Neural cell (in vitro differentiated cells): ENCODE results near the gene ESPL1. TPM values are rescaled to one million over a fixed set of nuclear protein-coding genes. Genes with fewer than 3 reads are reported as not detected.

Experiments
- H2AFZ ChIP-seq: fragments of 200-600, 300-800 bp; sonication (generic), shearing (Covaris generic); 2 replicates; pipeline ENCODE4 v1.6.0; 2014; ENCODE audit warnings: low read depth, mild to moderate bottlenecking, antibody characterized with exemption, low read length, moderate library complexity
- H3F3A ChIP-seq: fragments of 200-600 bp; shearing (Covaris generic); 2 replicates; pipeline ENCODE4 v1.6.1; 2016; ENCODE audit warnings: mild to moderate bottlenecking, moderate library complexity, mixed read lengths, antibody characterized with exemption, low read length; ENCODE audit not compliant: insufficient read depth, poor library complexity, severe bottlenecking
- H3K27ac ChIP-seq: fragments of 200-600, 300-800 bp; sonication (generic), shearing (Covaris generic); 2 replicates; pipeline ENCODE4 v1.5.1; 2014; ENCODE audit warnings: mild to moderate bottlenecking, low read length, moderate library complexity
- H3K27me3 ChIP-seq: fragments of 300-800, 200-600 bp; sonication (generic), shearing (Covaris generic); 2 replicates; pipeline ENCODE4 v1.6.0; 2014; ENCODE audit warnings: mild to moderate bottlenecking, low read depth, low read length, moderate library complexity; ENCODE audit not compliant: insufficient read depth
- H3K36me3 ChIP-seq: fragments of 300-800, 200-600 bp; sonication (generic), shearing (Covaris generic); 2 replicates; pipeline ENCODE4 v1.5.1; 2014; ENCODE audit warnings: mild to moderate bottlenecking, antibody characterized with exemption, low read length, moderate library complexity; ENCODE audit not compliant: insufficient read depth
- H3K4me2 ChIP-seq: fragments of 300-800, 200-600 bp; sonication (generic), shearing (Covaris generic); 2 replicates; pipeline ENCODE4 v1.6.0; 2014; ENCODE audit warnings: mild to moderate bottlenecking, low read length
- H3K4me3 ChIP-seq: fragments of 300-800, 200-600 bp; sonication (generic), shearing (Covaris generic); 2 replicates; pipeline ENCODE4 v1.5.1; 2014; ENCODE audit warnings: mild to moderate bottlenecking, low read length, moderate library complexity
- H3K79me2 ChIP-seq: fragments of 200-600 bp; shearing (Covaris generic); replicated peaks from 2 replicates; pipeline ENCODE4 v1.6.0; 2014; ENCODE audit warnings: mild to moderate bottlenecking, low read length, moderate library complexity; ENCODE audit not compliant: insufficient read depth
- H3K9ac ChIP-seq: fragments of 300-800, 200-600 bp; sonication (generic), shearing (Covaris generic); 2 replicates; pipeline ENCODE4 v1.6.1; 2016; ENCODE audit warnings: mild to moderate bottlenecking, low read length, mixed read lengths
- H3K9me2 ChIP-seq: fragments of 200-600 bp; shearing (Covaris generic); 2 replicates; pipeline ENCODE4 v1.6.1; 2016; ENCODE audit warnings: mild to moderate bottlenecking, low read length, mixed read lengths; ENCODE audit not compliant: insufficient read depth
- H3K9me3 ChIP-seq: fragments of 200-600, 300-800 bp; sonication (generic), shearing (Covaris generic); 2 replicates; pipeline ENCODE4 v1.6.1; 2016; ENCODE audit warnings: mild to moderate bottlenecking, mixed run types, low read length, moderate library complexity, mixed read lengths
- H4K20me1 ChIP-seq: fragments of 200-600 bp; shearing (Covaris generic); 2 replicates; pipeline ENCODE4 v1.6.1; 2016; ENCODE audit warnings: mild to moderate bottlenecking, mixed run types; ENCODE audit not compliant: insufficient read depth
- EP300 ChIP-seq: fragments of 450-650 bp; conservative IDR thresholded peaks from 2 replicates; pipeline ENCODE4 v1.6.1; 2014; ENCODE audit warnings: antibody characterized with exemption, mild to moderate bottlenecking, moderate library complexity; ENCODE audit not compliant: poor library complexity, severe bottlenecking
- EZH2 ChIP-seq: fragments of 200-600, 300-800 bp; shearing (Covaris generic), sonication (generic); IDR thresholded peaks from 2 replicates; pipeline ENCODE4 v1.6.1; 2014; ENCODE audit warnings: antibody characterized with exemption, low read length, borderline replicate concordance, mild to moderate bottlenecking; ENCODE audit not compliant: insufficient read depth, poor library complexity, severe bottlenecking
- MXI1 ChIP-seq: fragments of 450-650 bp; conservative IDR thresholded peaks from 2 replicates; pipeline ENCODE4 v1.6.1; 2014; ENCODE audit warnings: antibody characterized with exemption, mild to moderate bottlenecking; ENCODE audit not compliant: poor library complexity, severe bottlenecking
- POLR2AphosphoS5 ChIP-seq: IDR thresholded peaks from 2 replicates; pipeline ENCODE4 v1.6.1; 2012
- RAD21 ChIP-seq: fragments of 450-650 bp; conservative IDR thresholded peaks from 2 replicates; pipeline ENCODE4 v1.6.1; 2014; ENCODE audit warnings: antibody characterized with exemption, mild to moderate bottlenecking, moderate library complexity
- SMC3 ChIP-seq: fragments of 450-650 bp; conservative IDR thresholded peaks from 2 replicates; pipeline ENCODE4 v1.6.1; 2014; ENCODE audit warnings: antibody characterized with exemption, mild to moderate bottlenecking, moderate library complexity; ENCODE audit not compliant: poor library complexity
- TAF1 ChIP-seq: IDR thresholded peaks from 2 replicates; pipeline ENCODE4 v1.6.1; 2012; ENCODE audit warnings: low read depth
- polyA plus RNA-seq: library from polyadenylated mRNA; depleted of rRNA; stranded (reverse); fragments of >200 nt; gene quantifications from 2 replicates; pipeline ENCODE4 v1.2.3, GENCODE V29; 2014
- TF ChIP-seq, protein P1 (sequence below): IDR thresholded peaks from 2 replicates; pipeline ENCODE4 v1.6.1; 2012; ENCODE audit warnings: borderline replicate concordance
- TF ChIP-seq, protein P2 (sequence below): fragments of 450-650 bp; IDR thresholded peaks from 2 replicates; pipeline ENCODE4 v1.5.1; 2014; ENCODE audit warnings: antibody characterized with exemption, mild to moderate bottlenecking, moderate library complexity; ENCODE audit not compliant: poor library complexity, severe bottlenecking

Gene ESPL1
- polyA plus RNA-seq, 1 donor from 2014 or later: 0.33 TPM

DNA sequence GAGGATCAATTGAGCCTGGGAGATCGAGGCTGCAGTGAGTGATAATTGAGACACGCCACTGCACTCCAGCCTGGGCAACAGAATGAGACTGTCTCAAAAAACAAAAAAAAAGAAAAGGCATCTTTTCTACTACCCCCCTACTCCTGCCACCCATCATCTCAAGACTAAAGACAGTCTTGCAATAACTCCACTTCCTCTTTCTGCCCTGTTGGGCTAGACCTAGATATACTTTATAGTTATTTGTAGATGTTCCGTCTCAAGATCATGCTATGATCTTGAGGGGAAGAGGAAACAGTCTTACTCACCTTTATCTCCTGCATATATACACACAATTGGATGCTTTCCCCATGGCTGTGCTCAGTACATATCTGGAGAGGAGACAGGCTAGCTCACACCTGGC is 12.1 kb upstream of the ESPL1 start:
- Histone ChIP-seq H3K27me3 (no peaks in the 10 kb centered on the region), H3K9me2 (no peaks in the 10 kb centered on the region), H3K9me3 (no peaks in the 10 kb centered on the region), H3K4me2 (no peak overlapping the region), H3K27ac (no peak overlapping the region), H3K4me3 (no peak overlapping the region), H3F3A (no peaks in the 10 kb centered on the region), H3K36me3 (no peaks in the 10 kb centered on the region), H4K20me1 (no peaks in the 10 kb centered on the region), H3K9ac (no peak overlapping the region), H2AFZ (no peak overlapping the region), H3K79me2 (peaks cover 8% of the 10 kb centered on the region)
- TF ChIP-seq, protein P1, sequence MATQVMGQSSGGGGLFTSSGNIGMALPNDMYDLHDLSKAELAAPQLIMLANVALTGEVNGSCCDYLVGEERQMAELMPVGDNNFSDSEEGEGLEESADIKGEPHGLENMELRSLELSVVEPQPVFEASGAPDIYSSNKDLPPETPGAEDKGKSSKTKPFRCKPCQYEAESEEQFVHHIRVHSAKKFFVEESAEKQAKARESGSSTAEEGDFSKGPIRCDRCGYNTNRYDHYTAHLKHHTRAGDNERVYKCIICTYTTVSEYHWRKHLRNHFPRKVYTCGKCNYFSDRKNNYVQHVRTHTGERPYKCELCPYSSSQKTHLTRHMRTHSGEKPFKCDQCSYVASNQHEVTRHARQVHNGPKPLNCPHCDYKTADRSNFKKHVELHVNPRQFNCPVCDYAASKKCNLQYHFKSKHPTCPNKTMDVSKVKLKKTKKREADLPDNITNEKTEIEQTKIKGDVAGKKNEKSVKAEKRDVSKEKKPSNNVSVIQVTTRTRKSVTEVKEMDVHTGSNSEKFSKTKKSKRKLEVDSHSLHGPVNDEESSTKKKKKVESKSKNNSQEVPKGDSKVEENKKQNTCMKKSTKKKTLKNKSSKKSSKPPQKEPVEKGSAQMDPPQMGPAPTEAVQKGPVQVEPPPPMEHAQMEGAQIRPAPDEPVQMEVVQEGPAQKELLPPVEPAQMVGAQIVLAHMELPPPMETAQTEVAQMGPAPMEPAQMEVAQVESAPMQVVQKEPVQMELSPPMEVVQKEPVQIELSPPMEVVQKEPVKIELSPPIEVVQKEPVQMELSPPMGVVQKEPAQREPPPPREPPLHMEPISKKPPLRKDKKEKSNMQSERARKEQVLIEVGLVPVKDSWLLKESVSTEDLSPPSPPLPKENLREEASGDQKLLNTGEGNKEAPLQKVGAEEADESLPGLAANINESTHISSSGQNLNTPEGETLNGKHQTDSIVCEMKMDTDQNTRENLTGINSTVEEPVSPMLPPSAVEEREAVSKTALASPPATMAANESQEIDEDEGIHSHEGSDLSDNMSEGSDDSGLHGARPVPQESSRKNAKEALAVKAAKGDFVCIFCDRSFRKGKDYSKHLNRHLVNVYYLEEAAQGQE: no peak
- TF ChIP-seq SMC3 (no peak), TAF1 (no peak), EZH2 (no peak)
- TF ChIP-seq, protein P2, sequence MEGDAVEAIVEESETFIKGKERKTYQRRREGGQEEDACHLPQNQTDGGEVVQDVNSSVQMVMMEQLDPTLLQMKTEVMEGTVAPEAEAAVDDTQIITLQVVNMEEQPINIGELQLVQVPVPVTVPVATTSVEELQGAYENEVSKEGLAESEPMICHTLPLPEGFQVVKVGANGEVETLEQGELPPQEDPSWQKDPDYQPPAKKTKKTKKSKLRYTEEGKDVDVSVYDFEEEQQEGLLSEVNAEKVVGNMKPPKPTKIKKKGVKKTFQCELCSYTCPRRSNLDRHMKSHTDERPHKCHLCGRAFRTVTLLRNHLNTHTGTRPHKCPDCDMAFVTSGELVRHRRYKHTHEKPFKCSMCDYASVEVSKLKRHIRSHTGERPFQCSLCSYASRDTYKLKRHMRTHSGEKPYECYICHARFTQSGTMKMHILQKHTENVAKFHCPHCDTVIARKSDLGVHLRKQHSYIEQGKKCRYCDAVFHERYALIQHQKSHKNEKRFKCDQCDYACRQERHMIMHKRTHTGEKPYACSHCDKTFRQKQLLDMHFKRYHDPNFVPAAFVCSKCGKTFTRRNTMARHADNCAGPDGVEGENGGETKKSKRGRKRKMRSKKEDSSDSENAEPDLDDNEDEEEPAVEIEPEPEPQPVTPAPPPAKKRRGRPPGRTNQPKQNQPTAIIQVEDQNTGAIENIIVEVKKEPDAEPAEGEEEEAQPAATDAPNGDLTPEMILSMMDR: no peak

DNA sequence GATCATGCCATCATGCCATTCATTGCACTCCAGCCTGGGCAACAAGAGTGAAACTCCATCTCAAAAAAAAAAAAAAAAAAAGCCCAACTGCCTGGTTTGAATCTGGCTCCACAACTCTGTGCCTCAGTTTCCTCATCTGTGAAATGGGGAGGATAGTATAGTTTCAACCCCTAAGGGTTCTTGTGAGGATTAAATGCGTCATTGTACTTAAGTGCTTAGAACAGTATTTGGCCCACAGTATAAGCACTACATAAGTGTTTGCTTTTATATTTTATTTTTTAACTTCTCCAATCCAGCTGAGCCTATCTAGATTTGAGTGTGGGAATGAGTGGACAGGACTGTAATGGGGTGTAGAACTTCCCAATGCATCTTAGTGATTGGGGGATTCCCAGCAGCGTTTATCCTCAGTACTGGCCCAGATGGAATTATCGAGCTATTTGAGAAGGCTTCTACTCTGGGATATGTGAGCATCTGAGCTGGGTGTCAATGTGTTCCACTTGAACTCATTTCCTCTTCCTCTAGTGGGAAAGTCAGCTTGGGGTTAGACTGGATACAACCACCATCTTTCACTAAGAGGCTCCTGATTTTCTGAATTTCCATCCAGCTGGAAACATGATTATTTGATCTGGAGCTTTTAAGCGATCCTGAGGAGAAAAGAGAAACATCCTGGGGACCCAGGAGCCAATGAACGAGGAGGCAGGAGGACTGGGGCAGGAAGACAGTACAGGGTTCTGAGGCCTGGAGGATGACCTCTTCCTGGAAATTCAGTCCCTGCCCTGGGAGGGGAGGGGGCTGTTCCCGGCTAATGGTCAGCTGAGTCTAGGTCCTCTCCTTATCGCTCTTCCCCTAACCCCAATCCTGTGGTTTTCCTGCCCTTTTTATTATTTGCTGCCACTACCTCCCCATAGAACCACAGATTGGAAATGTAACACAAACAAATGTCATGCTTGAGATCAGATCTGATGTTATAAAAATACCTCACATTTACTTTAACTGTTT is 9.3 kb upstream of the ESPL1 start:
- H3K27ac ChIP-seq: no peak overlapping the region
- H3K27me3 ChIP-seq: no peaks in the 10 kb centered on the region
- no peaks in the 10 kb centered on the region for H3K9me2 ChIP-seq
- no peaks in the 10 kb centered on the region for H3F3A ChIP-seq
- no peaks in the 10 kb centered on the region for H4K20me1 ChIP-seq
- no peak overlapping the region for H2AFZ ChIP-seq
- no peak overlapping the region for H3K4me3 ChIP-seq
- H3K4me2 ChIP-seq: no peak overlapping the region
- TF ChIP-seq EZH2 (no peak), POLR2AphosphoS5 (no peak), MXI1 (no peak), SMC3 (no peak), TAF1 (no peak), EP300 (no peak), RAD21 (no peak)
- TF ChIP-seq, protein P1: no peak
- TF ChIP-seq, protein P2: no peak
- no peaks in the 10 kb centered on the region for H3K36me3 ChIP-seq
- no peak overlapping the region for H3K9ac ChIP-seq
- H3K79me2 ChIP-seq: no peaks in the 10 kb centered on the region
- no peaks in the 10 kb centered on the region for H3K9me3 ChIP-seq
